Stimulated activated naive CD4-positive, alpha-beta T cell (primary cell): ENCODE results near the gene UCHL3.

Experiments used
- DNase-seq, 6 experiments: peaks; one replicate each; lab custom pipeline; 2025; lab: John Stamatoyannopoulos, UW

Gene UCHL3

GRCh38 chr13:75550159-75550567 is 572 bp downstream of the UCHL3 start:
- DNase-seq, result peak in 1 of 6 experiments; percentile 3

GRCh38 chr13:75554464-75554863 is 4.9 kb downstream of the UCHL3 start:
- no peak for DNase-seq

- no peak for DNase-seq
Observed at GRCh38 chr13:75554981-75555380, 5.4 kb downstream of the UCHL3 start.

GRCh38 chr13:75555836-75556235 is 6.2 kb downstream of the UCHL3 start:
- no peak for DNase-seq

GRCh38 chr13:75556961-75557360 is 7.4 kb downstream of the UCHL3 start:
- no peak for DNase-seq

- peak in 1 of 6 experiments; percentile 4 for DNase-seq
Observed at GRCh38 chr13:75558145-75558840, 8.7 kb downstream of the UCHL3 start.

GRCh38 chr13:75566658-75567057 is 17.1 kb downstream of the UCHL3 start:
- DNase-seq, result no peak

- no peak for DNase-seq
Observed at GRCh38 chr13:75569576-75569975, 20.0 kb downstream of the UCHL3 start.

- no peak for DNase-seq
Observed at GRCh38 chr13:75579529-75579928, 29.9 kb downstream of the UCHL3 start.

GRCh38 chr13:75581874-75582640 is 32.5 kb downstream of the UCHL3 start:
- no peak for DNase-seq

- DNase-seq, result no peak
Observed at GRCh38 chr13:75583091-75583490, 33.5 kb downstream of the UCHL3 start.

GRCh38 chr13:75585153-75585552 is 35.6 kb downstream of the UCHL3 start:
- DNase-seq, result no peak

GRCh38 chr13:75587679-75588078 is 38.1 kb downstream of the UCHL3 start:
- no peak for DNase-seq

GRCh38 chr13:75596657-75597182 is 47.1 kb downstream of the UCHL3 start:
- DNase-seq, result no peak

- no peak for DNase-seq
Observed at GRCh38 chr13:75600371-75600770, 50.8 kb downstream of the UCHL3 start.

- no peak for DNase-seq
Observed at GRCh38 chr13:75603038-75603437, 53.4 kb downstream of the UCHL3 start.

GRCh38 chr13:75607447-75607846 is 57.9 kb downstream of the UCHL3 start:
- DNase-seq, result no peak

- no peak for DNase-seq
Observed at GRCh38 chr13:75610466-75610865, 60.9 kb downstream of the UCHL3 start.

- DNase-seq, result no peak
Observed at GRCh38 chr13:75612354-75612753, 62.8 kb downstream of the UCHL3 start.

GRCh38 chr13:75617230-75617629 is 67.6 kb downstream of the UCHL3 start:
- DNase-seq, result no peak

- DNase-seq, result no peak
Observed at GRCh38 chr13:75618308-75618707, 68.7 kb downstream of the UCHL3 start.

GRCh38 chr13:75620020-75620419 is 70.4 kb downstream of the UCHL3 start:
- no peak for DNase-seq

- DNase-seq, result no peak
Observed at GRCh38 chr13:75621147-75621546, 71.6 kb downstream of the UCHL3 start.
